PC-9 (cell line): Measurements from ENCODE around the gene KCNA2.
A peak's percentile ranks its signal among the peaks of the same experiment; 100 is the strongest.

Experiments
- CTCF ChIP-seq: fragments of 200-600 bp; sonication (generic); conservative IDR thresholded peaks from 2 replicates; pipeline ENCODE4 v1.6.1; 2017; ENCODE audit warnings: mixed run types, antibody characterized with exemption, mild to moderate bottlenecking, moderate library complexity
- EZH2 ChIP-seq: fragments of 200-600 bp; sonication (generic); IDR thresholded peaks from 2 replicates; pipeline ENCODE4 v1.8.0; 2017; ENCODE audit warnings: antibody characterized with exemption, low read depth

- TF ChIP-seq CTCF (peak; percentile 85), EZH2 (no peak)
These were observed 9.5 kb upstream of the KCNA2 start for GRCh38 chr1:110615548-110616130.
